ENCODE results near the gene UGGT2.

DNA sequence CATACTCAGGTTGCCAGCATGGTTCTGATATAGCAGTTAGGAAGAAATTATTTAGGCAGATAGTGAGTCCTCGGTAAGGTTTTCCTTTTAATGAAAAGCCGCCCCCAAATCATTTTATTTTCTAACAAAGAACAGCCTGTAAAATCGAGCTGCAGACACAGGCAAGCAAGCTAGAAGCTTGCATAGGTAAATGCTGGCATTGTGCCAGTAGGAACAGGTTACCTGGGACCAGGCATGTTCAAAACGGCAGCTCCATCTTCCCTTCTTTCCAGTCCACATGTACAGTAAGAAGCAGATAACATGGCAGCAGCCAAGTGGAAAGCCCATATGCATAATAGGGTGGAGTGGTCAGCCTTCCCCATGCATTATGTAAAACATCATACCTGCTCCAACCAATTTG is 71.1 kb downstream of the UGGT2 start:
- TF ChIP-seq CTCF (IDR thresholded peaks at IDR 0.05) (no peak), POLR2A (IDR thresholded peaks at IDR 0.05) (no peak)
